HG03457 (cell line): ENCODE results near the gene GJB4.
"Not testable (repeated sequence)": the region's sequence is repeated elsewhere in the genome, so short reads cannot be mapped to it uniquely, and the experiment has no call there.

Experiments used
- ATAC-seq: cut with Tn5 transposase; IDR thresholded peaks from one replicate; pipeline ENCODE4 v1.9.1; 2021; ENCODE audit warnings: moderate number of reproducible peaks; ENCODE audit not compliant: unreplicated experiment

The GJB4 gene

DNA sequence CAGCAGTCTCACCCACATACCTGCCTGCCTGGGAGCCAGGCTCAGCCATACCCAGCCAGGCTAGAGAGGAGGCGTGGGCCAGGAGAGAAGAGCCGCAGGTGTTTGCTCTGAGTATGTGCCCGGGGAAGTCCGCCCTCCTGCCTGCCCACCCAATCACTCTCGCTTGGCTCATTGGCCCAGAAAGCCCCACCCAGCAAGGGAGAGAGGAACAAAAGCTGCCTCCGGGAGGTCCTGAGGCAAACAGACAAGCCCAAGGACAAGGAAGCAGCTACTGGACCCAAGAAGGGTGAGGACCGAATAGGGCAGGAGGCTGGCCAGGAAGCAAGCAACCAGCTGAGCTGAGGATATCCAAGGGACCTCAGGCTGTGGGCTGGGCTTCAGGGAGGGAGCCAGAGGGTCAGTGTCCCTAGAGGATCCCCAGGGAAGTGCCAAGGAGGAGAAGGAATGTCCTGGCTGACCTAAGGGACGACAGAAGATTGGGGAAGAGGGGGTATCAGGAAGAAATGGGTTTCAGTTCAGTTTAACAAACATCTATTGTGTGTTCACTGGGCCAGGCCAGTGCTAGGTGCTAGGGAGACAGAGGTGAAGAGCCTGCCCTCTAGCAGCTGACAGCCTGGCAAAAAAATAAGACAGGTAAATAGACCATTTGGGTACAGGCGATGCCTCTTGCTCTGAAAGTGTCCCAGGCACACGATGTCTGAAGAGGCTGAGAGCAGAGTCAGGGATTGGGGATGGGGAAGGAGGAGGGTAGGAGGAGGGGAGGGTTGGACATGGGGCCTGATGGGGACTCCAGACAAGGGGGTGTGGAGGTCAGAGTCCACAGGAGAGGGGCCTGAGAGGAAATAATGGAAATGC lies at the start of gene GJB4:
TSS of gene GJB4 (plus strand) at position 238 of the 855 bp plus-strand sequence. CDS start 1,515 bp downstream, outside the sequence.
- ATAC-seq = no peak

DNA sequence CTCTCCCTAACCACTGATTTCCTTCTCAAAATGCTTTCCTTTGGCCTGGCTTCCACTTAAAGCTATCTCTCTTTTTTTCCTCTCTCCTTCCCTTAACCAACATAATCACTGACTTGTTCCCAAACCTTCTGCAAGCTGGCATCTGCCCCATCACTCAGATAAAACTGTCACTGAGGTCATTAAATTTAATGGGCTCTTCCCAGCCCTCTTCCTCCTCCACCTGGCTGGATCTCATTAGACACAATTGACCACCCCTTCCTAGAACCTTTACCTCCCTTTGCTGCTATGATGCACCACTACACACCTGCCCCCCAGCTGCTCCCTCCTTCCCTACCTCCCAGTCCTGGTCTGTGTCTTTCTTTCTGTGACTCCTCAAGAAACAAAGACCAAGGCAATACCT lies 48.7 kb upstream of the GJB4 start:
- no peak for ATAC-seq

DNA sequence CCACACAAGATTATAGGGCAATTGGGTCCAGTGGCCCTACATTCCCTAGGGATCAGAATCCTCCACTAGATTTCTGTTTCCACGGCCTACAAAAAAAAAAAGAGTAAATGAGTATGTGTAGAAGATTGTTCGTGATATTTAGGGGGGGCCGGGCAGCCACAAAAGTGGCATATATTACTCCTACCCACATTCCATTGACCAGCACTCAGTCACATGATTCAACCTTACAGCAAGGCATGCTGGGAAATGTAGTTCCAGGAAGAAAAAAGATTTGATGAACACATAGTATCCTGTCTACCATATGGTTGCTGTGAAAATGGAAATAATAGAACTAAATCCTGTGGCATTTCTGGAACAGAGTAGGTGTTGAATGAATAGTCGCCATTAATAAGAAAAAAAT lies 48.1 kb upstream of the GJB4 start:
- no peak for ATAC-seq

DNA sequence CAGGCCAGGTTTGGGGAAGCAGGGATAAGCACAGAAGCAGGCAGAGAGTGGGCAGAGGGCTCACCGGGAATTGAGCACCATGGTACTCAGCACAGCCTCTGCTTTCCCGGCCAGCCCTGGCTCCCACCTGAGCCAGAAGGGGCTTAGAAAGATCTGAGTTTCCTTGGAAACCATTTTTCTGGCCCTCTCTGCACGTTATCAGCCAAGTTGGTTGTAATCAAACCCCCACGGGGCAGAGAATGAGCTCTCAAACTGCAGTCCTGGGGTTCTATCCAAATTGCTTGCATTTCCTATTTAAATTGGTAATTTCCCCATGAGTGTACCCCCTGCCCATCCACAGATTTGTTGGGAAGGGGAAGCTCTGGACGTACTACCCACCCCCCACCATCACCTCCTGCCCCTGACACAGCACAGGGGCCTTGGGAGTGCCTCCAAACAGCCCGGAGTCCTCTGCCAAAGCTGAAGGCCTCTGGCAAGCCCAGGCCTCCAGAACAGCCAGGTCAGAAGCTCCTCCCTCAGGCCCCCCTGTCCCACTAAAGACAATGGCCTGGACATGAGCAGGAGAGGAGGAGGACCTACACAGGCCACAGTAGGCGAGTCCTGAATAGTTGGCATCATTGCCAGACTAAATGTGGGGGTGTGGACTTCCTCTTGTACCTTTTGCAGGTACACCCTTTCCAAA lies 47.4 kb upstream of the GJB4 start:
- ATAC-seq = no peak

DNA sequence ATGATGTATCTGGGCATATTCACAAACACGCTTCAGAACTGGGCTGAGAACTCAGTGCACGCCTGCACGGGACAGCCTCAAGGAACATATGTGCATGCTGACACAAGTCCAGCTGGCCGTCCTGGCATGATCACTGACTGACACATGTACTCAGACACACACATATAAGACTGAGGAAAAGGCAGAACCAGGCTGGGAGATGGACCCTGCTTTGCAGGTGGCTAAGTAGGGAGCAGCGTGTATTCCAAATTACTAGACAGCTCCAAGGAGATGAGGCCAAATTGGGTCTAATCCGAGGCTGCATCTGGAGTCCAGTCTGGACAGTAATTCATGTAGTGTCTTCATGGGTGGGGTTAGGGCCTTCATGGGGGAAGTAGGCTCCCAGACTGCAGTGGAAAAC lies 46.1 kb upstream of the GJB4 start:
- ATAC-seq = no peak

DNA sequence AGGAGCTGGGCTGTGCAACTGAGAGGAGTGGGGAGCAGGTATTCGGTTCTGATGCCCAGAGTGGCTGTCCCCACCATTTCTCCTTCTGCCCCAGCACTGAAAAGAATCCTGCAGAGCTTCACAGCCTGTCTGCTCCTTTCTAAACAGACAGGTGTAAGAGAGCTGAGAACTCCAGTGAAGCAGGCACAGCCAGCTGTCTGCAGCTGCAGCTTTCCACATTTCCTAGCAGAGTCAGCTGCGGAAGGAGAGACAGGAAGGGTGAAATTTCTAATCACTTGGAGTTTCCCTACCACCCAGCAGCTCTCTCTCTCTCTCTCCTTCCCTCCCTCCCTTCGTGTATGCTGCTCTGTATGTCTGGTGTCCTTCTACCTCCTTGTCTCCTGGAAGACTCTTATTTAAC lies 45.2 kb upstream of the GJB4 start:
- no peak for ATAC-seq

DNA sequence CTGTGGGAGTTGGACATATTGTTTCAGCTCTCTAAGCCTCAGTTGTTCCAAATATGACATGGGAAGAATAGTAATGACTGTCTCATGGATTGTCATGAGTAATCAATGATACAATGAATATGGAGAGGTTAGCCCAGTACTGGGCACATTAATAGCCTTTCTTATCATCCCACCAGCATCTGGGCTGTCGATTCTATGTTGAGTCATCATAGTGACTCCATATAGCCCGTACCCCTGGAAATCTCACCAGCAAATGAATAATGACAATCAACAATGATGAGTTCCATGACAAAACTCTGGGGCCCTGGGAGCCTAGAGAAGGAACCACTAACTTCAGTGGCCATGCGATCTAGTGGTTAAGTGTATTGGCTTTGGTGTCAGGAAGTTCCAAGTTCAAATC lies 44.4 kb upstream of the GJB4 start:
- no peak for ATAC-seq

DNA sequence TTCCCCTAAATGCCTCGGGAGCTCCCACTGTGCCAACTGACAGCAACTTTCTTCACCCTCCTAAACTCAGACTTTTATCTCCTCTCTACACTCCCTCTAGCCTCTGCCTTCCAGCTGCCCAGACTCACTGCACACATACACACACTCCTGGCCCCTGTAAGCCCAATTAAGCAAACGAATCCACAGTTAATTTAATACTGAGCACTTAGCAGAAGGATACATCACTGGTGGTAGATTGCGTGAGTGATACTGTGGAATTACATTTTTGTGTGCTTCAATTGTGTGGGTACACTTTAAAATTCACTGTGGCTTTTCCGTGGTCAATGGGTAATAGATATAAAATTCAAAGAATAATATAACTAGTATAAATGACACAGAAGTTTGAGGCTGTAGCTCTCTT lies 38.3 kb upstream of the GJB4 start:
- ATAC-seq = no peak

DNA sequence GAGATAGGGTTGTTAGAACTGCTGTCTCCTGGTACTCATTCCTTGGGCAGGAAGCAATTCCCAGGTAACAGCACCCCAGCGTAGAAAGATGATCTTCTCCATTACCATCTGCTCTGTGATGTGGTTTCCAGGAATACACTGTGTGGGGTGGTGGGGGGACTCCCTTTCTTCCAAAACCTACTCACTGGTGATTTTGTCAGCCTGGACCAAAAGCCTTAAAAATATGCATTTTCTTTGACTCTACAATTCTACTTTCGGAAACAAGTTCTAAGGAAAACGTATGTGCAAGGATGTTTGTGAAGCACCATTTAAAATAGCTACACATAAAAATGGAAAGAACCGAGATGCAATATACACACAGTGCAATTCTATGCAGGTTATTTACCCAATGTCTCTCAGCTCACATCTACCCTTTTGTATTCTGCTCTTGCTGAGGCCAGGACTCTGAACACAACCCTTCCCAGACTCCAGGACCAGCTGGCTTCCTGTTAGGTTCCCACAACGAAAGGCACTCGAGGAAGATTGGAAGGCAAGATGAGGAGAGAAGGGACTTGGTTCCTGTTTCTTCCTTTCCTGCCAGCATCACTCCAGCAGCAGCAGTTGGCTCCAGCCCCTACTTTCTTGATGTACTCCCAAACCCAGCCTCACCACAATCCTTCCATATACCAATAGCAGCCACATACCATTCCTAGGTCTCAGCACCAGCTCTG lies 37.7 kb upstream of the GJB4 start:
- ATAC-seq = no peak

DNA sequence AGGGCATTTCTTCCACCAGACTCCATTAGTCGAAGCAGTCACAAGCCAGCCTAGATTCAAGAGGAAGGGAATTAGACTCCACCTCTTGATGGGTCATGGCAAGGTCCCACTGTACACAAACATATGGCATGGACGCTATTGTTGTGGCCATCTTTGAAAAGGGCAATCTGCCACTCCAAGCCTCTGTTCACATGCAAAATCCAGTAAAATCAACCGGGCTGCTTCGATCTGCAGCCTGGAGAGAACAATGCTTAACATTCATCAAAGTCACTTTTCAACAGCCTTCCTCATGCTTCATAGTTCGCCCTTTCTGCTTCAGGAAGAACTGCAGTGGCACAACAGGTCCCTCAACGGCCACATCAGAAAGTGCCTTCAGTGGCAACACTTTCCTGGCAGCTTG lies 32.7 kb upstream of the GJB4 start:
- ATAC-seq = no peak

DNA sequence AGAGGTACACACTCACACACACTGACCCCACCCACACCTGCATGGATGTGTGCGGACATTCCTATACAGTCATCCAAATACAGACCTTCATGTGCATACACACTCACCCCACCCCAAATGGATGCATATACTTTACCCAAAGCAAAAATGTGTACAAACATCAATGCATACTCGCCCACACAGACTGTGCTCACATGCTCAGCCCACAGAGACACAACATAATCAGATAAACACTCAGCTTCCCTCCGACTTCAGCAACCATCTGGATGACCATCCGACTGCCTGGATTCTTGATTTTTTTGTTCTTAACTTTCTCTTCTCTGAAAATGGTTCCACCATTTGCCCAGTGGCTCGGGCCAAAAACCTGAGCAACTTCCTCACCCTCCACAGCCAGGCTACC lies 29.1 kb upstream of the GJB4 start:
- ATAC-seq = no peak

DNA sequence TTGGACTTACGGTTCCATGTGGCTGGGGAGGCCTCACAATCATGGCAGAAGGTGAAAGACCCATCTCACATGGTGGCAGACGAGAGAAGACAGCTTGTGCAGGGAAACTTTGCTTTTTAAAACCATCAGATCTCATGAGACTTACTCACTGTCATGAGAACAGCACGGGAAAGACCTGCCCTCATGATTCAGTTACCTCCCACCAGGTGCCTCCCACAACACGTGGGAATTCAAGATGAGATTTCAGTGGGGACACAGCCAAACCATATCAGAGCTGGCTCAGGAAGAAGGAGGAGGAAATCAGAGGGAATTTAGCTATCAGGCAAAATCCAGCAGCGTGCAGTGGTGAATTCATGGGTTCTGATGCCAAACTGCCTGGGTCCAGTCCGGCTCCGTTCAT lies 26.7 kb upstream of the GJB4 start:
- not testable (repeated sequence) for ATAC-seq

DNA sequence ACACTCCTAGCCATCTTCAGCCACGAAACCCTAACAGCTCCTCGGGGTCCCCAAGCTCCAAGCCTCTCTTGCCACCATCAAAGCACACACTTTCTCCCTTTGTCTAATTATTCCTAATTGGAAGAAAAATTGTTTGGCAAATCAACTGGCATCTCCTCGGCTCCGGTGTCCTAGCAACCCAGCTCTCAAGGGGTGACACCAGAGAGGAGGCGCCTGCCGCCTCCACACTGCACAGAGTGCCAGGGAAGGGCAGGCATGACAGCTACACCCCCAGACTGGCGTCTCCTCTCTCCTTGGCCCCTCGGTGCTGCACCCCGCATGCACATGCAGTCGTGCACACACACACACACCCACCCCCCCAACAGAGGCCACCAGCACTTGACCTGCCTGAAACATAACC lies 22.8 kb upstream of the GJB4 start:
- no peak for ATAC-seq

DNA sequence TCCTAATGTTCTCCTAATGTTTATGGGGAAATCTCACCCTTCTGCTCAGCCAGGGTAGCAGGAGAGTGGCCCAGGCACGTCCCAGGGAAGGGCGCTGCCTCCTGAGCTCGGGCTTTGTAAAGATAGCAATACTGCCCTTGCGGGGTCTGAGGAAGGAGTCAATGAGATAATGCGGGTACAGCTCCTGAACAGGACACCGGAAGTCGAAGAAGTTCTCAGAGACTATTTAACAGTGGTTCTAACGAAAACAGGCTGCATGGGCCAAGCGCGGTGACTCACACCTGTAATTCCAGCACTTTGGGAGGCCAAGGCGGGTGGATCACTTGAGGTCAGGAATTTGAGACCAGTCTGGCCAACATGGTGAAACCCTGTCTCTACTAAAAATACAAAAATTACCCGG lies 22.3 kb upstream of the GJB4 start:
- ATAC-seq = not testable (repeated sequence)

DNA sequence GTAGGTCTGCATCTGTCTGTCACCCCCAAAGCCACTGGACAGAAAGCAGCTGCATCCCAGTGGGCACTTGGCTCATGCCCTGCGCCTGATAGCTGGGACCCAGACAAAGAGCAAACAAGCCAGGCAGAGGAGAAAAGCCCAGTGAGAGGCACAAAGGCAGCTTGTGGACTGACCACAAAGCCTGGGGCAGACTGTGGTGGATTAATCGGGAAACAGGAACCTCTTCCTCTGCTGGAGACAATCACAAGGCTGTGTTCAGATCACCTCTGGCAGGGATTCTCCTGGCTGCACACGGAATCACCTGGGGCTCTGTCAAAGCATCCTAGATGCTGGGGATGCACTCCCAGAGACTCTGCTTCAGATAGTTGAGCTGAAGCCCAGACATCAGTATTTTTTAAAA lies 19.9 kb upstream of the GJB4 start:
- ATAC-seq = no peak

DNA sequence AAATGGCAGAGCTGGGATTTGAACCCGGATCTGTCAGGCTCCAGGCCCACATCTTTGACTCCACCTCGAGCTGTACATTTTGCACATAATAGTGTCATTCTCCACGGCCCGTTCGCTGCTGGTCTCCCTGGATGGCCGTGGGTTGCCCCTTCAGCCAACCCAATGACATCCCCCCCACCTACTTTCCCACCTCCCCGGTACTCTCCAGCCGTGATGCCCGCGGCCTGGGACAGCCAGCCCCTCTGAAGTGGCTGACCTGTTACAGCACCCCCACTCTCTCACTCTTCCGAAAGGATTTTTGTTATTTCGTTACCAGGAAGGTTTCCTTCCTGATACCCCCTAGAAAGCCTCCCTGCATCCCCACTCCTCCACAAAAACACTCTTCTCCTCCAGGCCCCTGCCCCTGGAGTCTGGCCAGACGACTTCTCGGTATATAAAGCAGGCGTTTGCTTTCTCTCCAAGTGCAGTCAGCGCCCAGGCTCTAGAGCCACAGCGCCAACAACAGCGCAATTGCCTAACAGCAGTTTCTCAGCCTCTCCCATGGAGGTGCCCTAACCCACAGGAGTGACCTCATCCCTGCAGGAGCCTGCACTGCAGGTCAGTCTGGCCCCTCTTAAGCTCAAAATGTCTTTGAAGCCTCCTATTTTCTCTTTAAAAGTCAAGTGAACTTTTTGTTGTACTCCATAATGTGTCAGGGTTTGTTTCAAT lies 19.2 kb upstream of the GJB4 start:
- ATAC-seq = no peak

DNA sequence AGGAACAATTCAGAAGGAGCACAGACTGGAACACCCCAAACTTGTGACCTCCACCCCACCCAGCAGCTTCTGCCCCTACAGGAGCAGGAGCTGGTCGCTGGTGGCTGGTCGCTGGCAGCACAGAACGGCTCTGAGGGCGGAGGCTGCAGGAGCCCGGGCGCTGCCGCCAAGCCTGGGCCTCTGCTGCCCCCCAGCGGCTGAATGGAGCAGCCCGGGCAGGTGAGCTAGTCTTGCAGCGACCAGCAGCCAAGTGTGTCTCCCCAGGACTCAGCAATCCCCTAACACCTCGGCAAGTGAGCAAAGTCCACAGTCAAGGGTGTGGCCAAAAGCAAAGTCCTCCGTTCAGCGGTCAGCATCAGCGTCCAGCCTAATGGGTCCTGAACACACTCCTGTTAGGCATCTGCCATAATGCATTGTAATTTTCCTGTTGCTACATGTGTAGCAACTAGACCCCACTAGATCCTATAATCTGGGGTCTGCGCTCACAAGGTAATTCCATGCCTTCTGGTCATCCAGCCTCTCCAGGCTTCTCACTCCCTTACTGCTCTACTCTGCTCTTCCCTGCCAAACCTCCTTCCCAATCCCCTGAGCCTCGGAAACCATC lies 16.8 kb upstream of the GJB4 start:
- ATAC-seq = no peak

DNA sequence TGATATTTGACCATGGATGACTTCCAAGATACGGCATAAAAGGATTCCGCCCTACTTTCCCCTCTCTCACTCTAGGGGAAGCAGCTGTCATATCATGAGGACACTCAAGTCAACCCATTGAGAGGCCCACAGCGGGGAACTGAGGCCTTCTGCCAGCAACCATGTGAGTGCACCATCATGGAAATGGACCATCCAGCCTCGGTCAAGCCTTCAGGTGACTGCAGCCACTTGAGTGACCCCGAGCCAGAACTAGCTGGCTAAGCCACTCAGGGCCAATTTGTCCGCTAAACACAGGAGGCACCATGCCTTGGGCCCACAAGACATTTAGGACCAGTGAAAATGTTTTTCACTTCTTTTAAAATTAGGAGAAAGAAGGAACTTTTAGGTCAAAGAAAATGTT lies 15.8 kb upstream of the GJB4 start:
- ATAC-seq = no peak

DNA sequence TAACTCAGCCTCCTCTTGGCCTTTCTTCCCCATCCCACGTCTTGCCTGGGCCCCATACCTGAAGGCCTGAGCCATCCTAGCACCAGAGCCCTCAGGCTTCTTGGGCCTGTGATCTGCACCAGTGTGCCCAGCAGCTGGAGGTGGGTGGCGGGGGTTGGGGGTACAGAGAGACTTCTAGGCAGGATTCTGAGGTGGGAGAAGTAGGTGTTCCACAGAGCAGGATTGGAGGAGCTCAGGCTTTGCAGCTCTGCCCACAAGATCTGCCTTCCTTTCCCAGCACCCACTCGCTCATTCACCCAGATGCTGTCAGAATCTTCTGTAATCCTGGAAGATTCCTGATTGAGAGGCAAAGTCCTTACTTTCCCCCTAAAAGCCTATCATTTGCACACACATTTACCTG lies 14.7 kb upstream of the GJB4 start:
- no peak for ATAC-seq

DNA sequence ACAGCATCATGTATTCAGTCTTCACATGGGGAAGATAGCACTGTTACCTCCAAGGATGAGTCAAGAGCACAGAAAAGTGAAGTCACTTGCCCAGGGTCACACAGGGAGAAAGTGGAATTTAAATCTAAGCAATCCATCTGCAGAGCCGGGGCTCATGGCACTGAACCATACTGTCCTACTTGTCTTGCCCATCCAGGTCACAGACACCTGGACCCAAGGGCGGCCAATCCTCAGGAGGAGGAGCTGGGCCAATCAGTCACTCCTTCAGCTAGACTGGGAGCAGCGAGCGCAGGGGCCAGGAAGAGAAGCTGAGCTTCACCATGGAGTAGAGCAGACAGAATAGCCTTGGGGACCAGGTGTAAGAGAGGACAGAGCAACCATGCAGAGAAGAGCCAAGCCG lies 13.9 kb upstream of the GJB4 start:
- ATAC-seq = no peak

DNA sequence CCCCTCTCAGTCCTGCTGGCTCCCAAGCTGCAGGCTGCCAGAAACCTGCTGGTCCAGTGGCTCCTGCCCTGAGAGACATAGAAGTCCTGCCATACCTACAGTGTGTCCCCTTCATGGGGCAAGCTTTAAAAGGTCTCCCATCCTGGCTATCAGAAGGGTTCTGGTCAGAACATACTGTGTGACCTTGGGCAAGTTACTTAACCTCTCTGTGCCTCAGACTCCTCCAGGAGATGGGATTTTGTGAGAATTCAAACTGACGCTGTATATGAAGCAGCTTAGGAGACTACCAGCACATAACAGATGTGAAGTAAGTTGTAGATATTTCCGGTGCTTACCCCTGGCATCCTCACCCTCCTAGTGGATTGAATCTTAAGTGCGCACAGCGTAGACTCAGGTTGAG lies 13.4 kb upstream of the GJB4 start:
- no peak for ATAC-seq
